DND-41 (cell line): ENCODE measurements around the gene ITPR1.

Experiments used
- EZH2 ChIP-seq: IDR thresholded peaks from 3 replicates; pipeline ENCODE4 v1.6.1; 2012; ENCODE audit warnings: borderline replicate concordance, low read depth, mild to moderate bottlenecking, moderate library complexity, low read length, inconsistent platforms; ENCODE audit not compliant: severe bottlenecking
- TF ChIP-seq, protein P1 (sequence below): IDR thresholded peaks from 2 replicates; pipeline ENCODE4 v1.5.1; 2012; ENCODE audit warnings: borderline replicate concordance, low read length, moderate library complexity, mild to moderate bottlenecking; ENCODE audit not compliant: poor library complexity, severe bottlenecking; ENCODE audit errors: extremely low read depth

DNA sequence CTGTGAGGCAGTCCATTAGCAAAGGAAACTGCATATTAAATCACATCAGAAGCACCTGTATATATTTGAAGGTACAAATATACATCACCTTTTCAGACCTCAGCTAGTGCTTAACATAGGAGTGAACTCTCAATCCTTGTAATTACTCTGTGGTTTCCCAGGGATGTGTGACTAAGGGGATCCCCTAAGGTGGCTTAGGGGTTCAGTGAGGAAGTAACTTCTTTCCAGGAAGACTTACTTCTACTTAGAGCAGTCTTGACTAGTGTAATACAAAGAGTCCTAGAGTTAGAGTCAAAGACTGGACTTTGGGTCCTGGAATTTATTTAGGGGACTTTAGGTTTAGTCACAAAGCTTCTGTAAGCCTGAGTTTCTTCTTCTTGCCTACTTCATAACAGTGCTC lies 17.3 kb upstream of the ITPR1 start:
- TF ChIP-seq, protein P1, sequence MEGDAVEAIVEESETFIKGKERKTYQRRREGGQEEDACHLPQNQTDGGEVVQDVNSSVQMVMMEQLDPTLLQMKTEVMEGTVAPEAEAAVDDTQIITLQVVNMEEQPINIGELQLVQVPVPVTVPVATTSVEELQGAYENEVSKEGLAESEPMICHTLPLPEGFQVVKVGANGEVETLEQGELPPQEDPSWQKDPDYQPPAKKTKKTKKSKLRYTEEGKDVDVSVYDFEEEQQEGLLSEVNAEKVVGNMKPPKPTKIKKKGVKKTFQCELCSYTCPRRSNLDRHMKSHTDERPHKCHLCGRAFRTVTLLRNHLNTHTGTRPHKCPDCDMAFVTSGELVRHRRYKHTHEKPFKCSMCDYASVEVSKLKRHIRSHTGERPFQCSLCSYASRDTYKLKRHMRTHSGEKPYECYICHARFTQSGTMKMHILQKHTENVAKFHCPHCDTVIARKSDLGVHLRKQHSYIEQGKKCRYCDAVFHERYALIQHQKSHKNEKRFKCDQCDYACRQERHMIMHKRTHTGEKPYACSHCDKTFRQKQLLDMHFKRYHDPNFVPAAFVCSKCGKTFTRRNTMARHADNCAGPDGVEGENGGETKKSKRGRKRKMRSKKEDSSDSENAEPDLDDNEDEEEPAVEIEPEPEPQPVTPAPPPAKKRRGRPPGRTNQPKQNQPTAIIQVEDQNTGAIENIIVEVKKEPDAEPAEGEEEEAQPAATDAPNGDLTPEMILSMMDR: no peak
- no peak for TF ChIP-seq EZH2
